Trophoblast cell (in vitro differentiated cells and primary cell): ENCODE data around the gene NCAPD3.

Source experiments
- DNase-seq, 2 donors: peaks; one replicate each; pipeline ENCODE4 v3.0.0-alpha.2; 2016
- H2AFZ ChIP-seq: 2 replicates; pipeline ENCODE4 v1.6.1; 2013; ENCODE audit warnings: low read length, moderate library complexity, mild to moderate bottlenecking; ENCODE audit not compliant: insufficient read depth, poor library complexity
- H2AK5ac ChIP-seq: 2 replicates; pipeline ENCODE4 v1.6.1; 2013; ENCODE audit warnings: mild to moderate bottlenecking, low read length
- H2BK120ac ChIP-seq: 2 replicates; pipeline ENCODE4 v1.6.1; 2013; ENCODE audit warnings: low read length, mild to moderate bottlenecking, moderate library complexity; ENCODE audit not compliant: insufficient read depth, poor library complexity
- H2BK12ac ChIP-seq: 2 replicates; pipeline ENCODE4 v1.6.1; 2013; ENCODE audit warnings: mild to moderate bottlenecking, low read length, moderate library complexity
- H2BK5ac ChIP-seq: 2 replicates; pipeline ENCODE4 v1.6.1; 2013; ENCODE audit warnings: low read length, low read depth, moderate library complexity, mild to moderate bottlenecking; ENCODE audit not compliant: poor library complexity
- H3K14ac ChIP-seq: 2 replicates; pipeline ENCODE4 v1.6.1; 2013; ENCODE audit warnings: mild to moderate bottlenecking, low read length
- H3K18ac ChIP-seq: 2 replicates; pipeline ENCODE4 v1.6.1; 2013; ENCODE audit warnings: mild to moderate bottlenecking, low read length
- H3K23ac ChIP-seq: 2 replicates; pipeline ENCODE4 v1.6.1; 2013; ENCODE audit warnings: low read length
- H3K27ac ChIP-seq: 2 replicates; pipeline ENCODE4 v1.5.1; 2013; ENCODE audit warnings: low read depth, mild to moderate bottlenecking, inconsistent platforms, low read length, moderate library complexity
- H3K27me3 ChIP-seq: 2 replicates; pipeline ENCODE4 v1.6.1; 2013; ENCODE audit warnings: inconsistent platforms, mild to moderate bottlenecking, low read length, moderate library complexity; ENCODE audit not compliant: insufficient read depth
- H3K36me3 ChIP-seq, 2 experiments: 1 replicate in 1 of 2; 2 replicates in 1 of 2; pipeline ENCODE4 v1.6.1; 2013; ENCODE audit warnings: low read length in 2 of 2, mild to moderate bottlenecking in 2 of 2, moderate library complexity in 1 of 2; ENCODE audit not compliant: insufficient read depth in 2 of 2, control insufficient read depth in 1 of 2
- H3K4ac ChIP-seq: 2 replicates; pipeline ENCODE4 v1.6.1; 2013; ENCODE audit warnings: low read depth, mild to moderate bottlenecking, low read length, moderate library complexity
- H3K4me1 ChIP-seq, 2 experiments: 1 replicate in 1 of 2; 2 replicates in 1 of 2; pipeline ENCODE4 v1.6.1; 2013; ENCODE audit warnings: low read length in 2 of 2, mild to moderate bottlenecking in 2 of 2, moderate library complexity in 1 of 2; ENCODE audit not compliant: insufficient read depth in 2 of 2, control insufficient read depth in 1 of 2
- H3K4me2 ChIP-seq: 2 replicates; pipeline ENCODE4 v1.6.1; 2013; ENCODE audit warnings: inconsistent platforms, mild to moderate bottlenecking, low read length, moderate library complexity
- H3K4me3 ChIP-seq: 2 replicates; pipeline ENCODE4 v1.5.1; 2013; ENCODE audit warnings: mild to moderate bottlenecking, low read depth, low read length, inconsistent platforms
- H3K79me1 ChIP-seq: one replicate; pipeline ENCODE4 v1.6.1; 2013; ENCODE audit warnings: low read length
- H3K79me2 ChIP-seq: 2 replicates; pipeline ENCODE4 v1.6.1; 2013; ENCODE audit warnings: low read length, mild to moderate bottlenecking; ENCODE audit not compliant: control insufficient read depth, insufficient read depth, poor library complexity
- H3K9ac ChIP-seq: 2 replicates; pipeline ENCODE4 v1.6.1; 2013; ENCODE audit warnings: mild to moderate bottlenecking, low read length
- H3K9me3 ChIP-seq: 2 replicates; pipeline ENCODE4 v1.6.1; 2013; ENCODE audit warnings: low read depth, mild to moderate bottlenecking, control low read depth, inconsistent platforms, low read length; ENCODE audit not compliant: insufficient read depth
- H4K12ac ChIP-seq: 2 replicates; pipeline ENCODE4 v1.6.1; 2013; ENCODE audit warnings: low read depth, mild to moderate bottlenecking, low read length, moderate library complexity
- H4K8ac ChIP-seq: 2 replicates; pipeline ENCODE4 v1.6.1; 2013; ENCODE audit warnings: low read depth, mild to moderate bottlenecking, low read length, moderate library complexity
- H4K91ac ChIP-seq: one replicate; pipeline ENCODE4 v1.6.1; 2013; ENCODE audit warnings: low read depth, mild to moderate bottlenecking, low read length, moderate library complexity
- WGBS: extraction: QIAGEN DNeasy Blood & Tissue Kit; methylation state at CpG from one replicate; pipeline ENCODE4 v1.1.7; 2013; ENCODE audit warnings: missing lambda C conversion rate; ENCODE audit not compliant: insufficient read length, insufficient coverage; ENCODE audit errors: extremely low coverage; 5-methylcytosine and 5-hydroxymethylcytosine counted together

NCAPD3 gene

GRCh38 chr11:134236834-134237556 lies 13.2 kb upstream of the NCAPD3 start:
- Histone ChIP-seq H3K4me3 (no peak overlapping the region), H3K14ac (no peak overlapping the region), H2BK120ac (no peak overlapping the region), H3K4ac (no peak overlapping the region), H3K79me1 (no peaks in the 10 kb centered on the region), H4K91ac (no peak overlapping the region), H3K23ac (no peak overlapping the region), H3K36me3 (peaks cover 11% of the 10 kb centered on the region in 2 experiments), H3K27me3 (no peaks in the 10 kb centered on the region), H3K4me2 (no peak overlapping the region), H3K9ac (no peak overlapping the region), H3K27ac (peak overlapping the region; percentile 40), H4K12ac (no peak overlapping the region), H3K9me3 (no peaks in the 10 kb centered on the region), H2BK5ac (no peak overlapping the region), H2AFZ (no peak overlapping the region), H3K79me2 (no peaks in the 10 kb centered on the region), H3K18ac (no peak overlapping the region), H4K8ac (no peak overlapping the region), H3K4me1 (peaks cover 3 to 5% of the 10 kb centered on the region in 2 experiments), H2BK12ac (peak overlapping the region; percentile 28), H2AK5ac (no peak overlapping the region)
- DNase-seq: peak; percentile 44 to 81
- WGBS: no CpG with 5 or more reads among the region's 7 CpGs

DNA sequence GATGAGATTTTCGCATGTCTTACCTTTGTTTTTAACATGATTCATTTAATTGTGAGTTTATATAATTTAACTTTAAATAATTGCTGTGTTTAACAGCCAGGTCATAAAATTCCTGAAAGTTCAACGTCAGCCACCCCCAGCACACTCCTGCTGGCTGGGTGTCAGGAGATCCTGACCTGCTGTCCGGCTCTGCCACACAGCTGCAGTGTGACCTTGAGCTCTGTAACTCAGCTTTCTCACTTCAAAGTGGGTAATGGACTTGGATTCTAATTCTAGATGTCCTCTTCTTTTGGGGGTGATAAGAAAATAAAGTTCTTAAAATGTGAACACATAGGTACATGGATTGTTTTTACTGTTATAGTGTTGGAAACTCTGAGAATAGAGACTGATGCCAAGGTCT lies 11.6 kb upstream of the NCAPD3 start:
- H3K79me1 ChIP-seq: no peaks in the 10 kb centered on the region
- H4K12ac ChIP-seq: no peak overlapping the region
- no peak overlapping the region for H2BK5ac ChIP-seq
- WGBS: no CpG with 5 or more reads among the region's 3 CpGs
- H3K4ac ChIP-seq: no peak overlapping the region
- H3K36me3 ChIP-seq: peaks cover 6 to 8% of the 10 kb centered on the region in 2 experiments
- no peak overlapping the region for H4K8ac ChIP-seq
- H3K4me3 ChIP-seq: no peak overlapping the region
- H2AFZ ChIP-seq: no peak overlapping the region
- peaks cover 3 to 5% of the 10 kb centered on the region in 2 experiments for H3K4me1 ChIP-seq
- no peak overlapping the region for H3K9ac ChIP-seq
- H2BK12ac ChIP-seq: no peak overlapping the region
- no peak overlapping the region for H3K4me2 ChIP-seq
- no peak overlapping the region for H3K27ac ChIP-seq
- H2AK5ac ChIP-seq: no peak overlapping the region
- no peak overlapping the region for H2BK120ac ChIP-seq
- no peak overlapping the region for H3K14ac ChIP-seq
- no peaks in the 10 kb centered on the region for H3K27me3 ChIP-seq
- no peaks in the 10 kb centered on the region for H3K79me2 ChIP-seq
- H3K18ac ChIP-seq: no peak overlapping the region
- H3K9me3 ChIP-seq: no peaks in the 10 kb centered on the region
- no peak overlapping the region for H4K91ac ChIP-seq
- DNase-seq: no peak
- no peak overlapping the region for H3K23ac ChIP-seq

- H2AFZ ChIP-seq: no peak overlapping the region
- no peak overlapping the region for H3K4me2 ChIP-seq
- H2BK120ac ChIP-seq: no peak overlapping the region
- H2BK5ac ChIP-seq: no peak overlapping the region
- no peak overlapping the region for H3K4me3 ChIP-seq
- H3K4ac ChIP-seq: no peak overlapping the region
- H4K91ac ChIP-seq: no peak overlapping the region
- DNase-seq: no peak
- H3K79me1 ChIP-seq: no peaks in the 10 kb centered on the region
- H3K23ac ChIP-seq: no peak overlapping the region
- H3K36me3 ChIP-seq: peaks cover 3% of the 10 kb centered on the region in 2 experiments
- H2BK12ac ChIP-seq: no peak overlapping the region
- H4K8ac ChIP-seq: no peak overlapping the region
- no peaks in the 10 kb centered on the region for H3K27me3 ChIP-seq
- no peak overlapping the region for H3K18ac ChIP-seq
- no peak overlapping the region for H4K12ac ChIP-seq
- no peak overlapping the region for H3K9ac ChIP-seq
- H3K79me2 ChIP-seq: no peaks in the 10 kb centered on the region
- no peak overlapping the region for H3K27ac ChIP-seq
- WGBS: no CpG with 5 or more reads among the region's 4 CpGs
- H3K9me3 ChIP-seq: no peaks in the 10 kb centered on the region
- H3K4me1 ChIP-seq: peaks cover 3 to 5% of the 10 kb centered on the region in 2 experiments
- no peak overlapping the region for H2AK5ac ChIP-seq
- H3K14ac ChIP-seq: no peak overlapping the region
Measured at GRCh38 chr11:134233729-134234179, 10.0 kb upstream of the NCAPD3 start.

DNA sequence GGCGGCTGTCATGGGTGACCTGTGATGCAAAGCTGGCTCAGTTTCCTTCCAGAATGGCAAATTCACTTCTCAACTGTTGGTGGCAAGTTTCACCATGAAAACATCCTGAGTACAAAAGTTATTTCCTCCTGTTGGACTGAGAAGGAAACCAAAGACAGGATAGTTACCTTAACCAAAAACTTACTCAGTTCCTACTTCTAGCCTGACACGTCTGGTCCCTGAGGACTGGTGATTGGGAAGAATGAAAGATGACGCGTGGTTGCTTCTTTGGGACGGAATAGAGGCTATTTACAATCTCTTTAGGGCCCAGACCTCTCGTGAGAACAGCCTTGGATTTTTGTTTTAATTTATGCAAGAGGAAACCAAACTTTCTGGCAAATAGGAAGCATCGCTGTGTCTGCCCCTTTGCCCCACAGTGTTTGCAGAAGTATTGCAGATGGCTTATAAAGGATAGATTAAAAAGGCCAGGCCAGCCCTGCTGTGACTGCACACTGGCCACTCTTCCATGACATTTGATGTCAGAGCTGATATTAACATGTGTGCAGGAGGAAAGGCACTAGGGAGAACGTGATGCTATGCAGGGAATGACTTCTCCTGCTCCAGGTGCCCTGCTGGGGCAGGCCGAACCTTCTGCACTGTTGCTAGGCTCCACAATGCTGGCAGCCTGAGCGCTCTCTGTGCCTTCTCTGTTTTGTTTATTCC lies 8.3 kb upstream of the NCAPD3 start:
- no peak overlapping the region for H3K23ac ChIP-seq
- H3K79me2 ChIP-seq: no peaks in the 10 kb centered on the region
- no peak overlapping the region for H2BK120ac ChIP-seq
- H3K9ac ChIP-seq: no peak overlapping the region
- H3K4me2 ChIP-seq: no peak overlapping the region
- no peak overlapping the region for H2AFZ ChIP-seq
- H3K14ac ChIP-seq: no peak overlapping the region
- no peak overlapping the region for H4K12ac ChIP-seq
- WGBS: no CpG with 5 or more reads among the region's 10 CpGs
- H3K4me3 ChIP-seq: no peak overlapping the region
- H3K27me3 ChIP-seq: no peaks in the 10 kb centered on the region
- peak; percentile 41 to 74 for DNase-seq
- H4K91ac ChIP-seq: no peak overlapping the region
- H2BK12ac ChIP-seq: no peak overlapping the region
- H4K8ac ChIP-seq: no peak overlapping the region
- no peak overlapping the region for H3K18ac ChIP-seq
- no peak overlapping the region for H3K27ac ChIP-seq
- H3K4me1 ChIP-seq: no peaks in the 10 kb centered on the region
- no peak overlapping the region for H2BK5ac ChIP-seq
- no peaks in the 10 kb centered on the region for H3K9me3 ChIP-seq
- no peak overlapping the region for H2AK5ac ChIP-seq
- peaks cover 3% of the 10 kb centered on the region in 2 experiments for H3K36me3 ChIP-seq
- no peaks in the 10 kb centered on the region for H3K79me1 ChIP-seq
- no peak overlapping the region for H3K4ac ChIP-seq
